GM23338 (cell line): ENCODE measurements around the gene ABHD12. TPM values are rescaled to one million over a fixed set of nuclear protein-coding genes. Genes with fewer than 3 reads are reported as not detected.

Experiments used
- ATAC-seq: fragments of 200-7000 bp; cut with Tn5 transposase; 3 replicates; pipeline ENCODE4 v1.9.1; 2020
- DNase-seq: peaks from one replicate; pipeline ENCODE4 v3.0.0-alpha.2; 2015; ENCODE audit warnings: low spot score
- H2AFZ ChIP-seq: fragments of 200-600 bp; sonication (generic); 2 replicates; pipeline ENCODE4 v1.8.0; 2016; ENCODE audit warnings: antibody characterized with exemption, mild to moderate bottlenecking, moderate library complexity
- H3F3A ChIP-seq: fragments of 200-600 bp; sonication (generic); replicated peaks from 2 replicates; pipeline ENCODE4 v1.8.0; 2017; ENCODE audit warnings: antibody characterized with exemption, mixed run types, low read depth
- H3K27ac ChIP-seq: fragments of 200-600 bp; sonication (generic); 2 replicates; pipeline ENCODE4 v1.6.1; 2016; ENCODE audit warnings: low read depth
- H3K27me3 ChIP-seq: fragments of 200-600 bp; sonication (generic); 2 replicates; pipeline ENCODE4 v1.8.0; 2016; ENCODE audit warnings: mild to moderate bottlenecking, mixed run types, moderate library complexity; ENCODE audit not compliant: insufficient read depth
- H3K36me3 ChIP-seq: fragments of 200-600 bp; sonication (generic); 2 replicates; pipeline ENCODE4 v1.8.0; 2016; ENCODE audit warnings: mild to moderate bottlenecking; ENCODE audit not compliant: insufficient read depth
- H3K4me1 ChIP-seq: fragments of 200-600 bp; sonication (generic); 2 replicates; pipeline ENCODE4 v1.8.0; 2016; ENCODE audit warnings: mild to moderate bottlenecking, moderate library complexity; ENCODE audit not compliant: insufficient read depth
- H3K4me2 ChIP-seq: fragments of 200-600 bp; sonication (generic); 2 replicates; pipeline ENCODE4 v1.7.1; 2017; ENCODE audit warnings: mixed run types
- H3K4me3 ChIP-seq: fragments of 200-600 bp; sonication (generic); 2 replicates; pipeline ENCODE4 v1.6.1; 2016; ENCODE audit warnings: mixed run types
- H3K79me2 ChIP-seq: fragments of 200-600 bp; sonication (generic); replicated peaks from 2 replicates; pipeline ENCODE4 v1.8.0; 2017; ENCODE audit warnings: mild to moderate bottlenecking; ENCODE audit not compliant: insufficient read depth
- H3K9me2 ChIP-seq: fragments of 200-600 bp; sonication (generic); 2 replicates; pipeline ENCODE4 v1.8.0; 2017; ENCODE audit not compliant: insufficient read depth
- H4K20me1 ChIP-seq: fragments of 200-600 bp; sonication (generic); replicated peaks from 2 replicates; pipeline ENCODE4 v1.8.0; 2017; ENCODE audit warnings: mild to moderate bottlenecking; ENCODE audit not compliant: insufficient read depth
- H3K27ac Mint-ChIP-seq: 2 replicates; pipeline ENCODE4 v1.8.0; 2020; ENCODE audit warnings: inconsistent platforms, mild to moderate bottlenecking, moderate library complexity, mixed read lengths
- H3K27me3 Mint-ChIP-seq: 3 replicates; pipeline ENCODE4 v1.8.0; 2022; ENCODE audit warnings: low read depth, mild to moderate bottlenecking, moderate library complexity, mixed read lengths, inconsistent platforms; ENCODE audit not compliant: insufficient read depth, poor library complexity
- H3K36me3 Mint-ChIP-seq: 3 replicates; pipeline ENCODE4 v1.8.0; 2021; ENCODE audit warnings: low read depth, mild to moderate bottlenecking, inconsistent platforms, moderate library complexity, mixed read lengths
- H3K4me1 Mint-ChIP-seq: 3 replicates; pipeline ENCODE4 v1.8.0; 2020; ENCODE audit warnings: mild to moderate bottlenecking, inconsistent platforms, mixed read lengths
- H3K4me3 Mint-ChIP-seq: 3 replicates; pipeline ENCODE4 v1.8.0; 2021; ENCODE audit warnings: moderate library complexity, mild to moderate bottlenecking, inconsistent platforms, mixed read lengths
- H3K9me3 Mint-ChIP-seq: 3 replicates; pipeline ENCODE4 v1.8.0; 2020; ENCODE audit warnings: moderate library complexity, mild to moderate bottlenecking, inconsistent platforms, mixed read lengths
- CREB1 ChIP-seq: fragments of 250-450 bp; sonication (Bioruptor Pico); IDR thresholded peaks from 2 replicates; pipeline ENCODE4 v1.5.0; 2020; ENCODE audit warnings: low read depth, mild to moderate bottlenecking, moderate library complexity
- EZH2 ChIP-seq: fragments of 200-600 bp; sonication (generic); IDR thresholded peaks from one replicate; pipeline ENCODE4 v1.8.0; 2017; ENCODE audit warnings: antibody characterized with exemption, mild to moderate bottlenecking, low read depth; ENCODE audit not compliant: unreplicated experiment
- EZH2phosphoT487 ChIP-seq: fragments of 200-600 bp; sonication (generic); IDR thresholded peaks from one replicate; pipeline ENCODE4 v1.8.1; 2018; ENCODE audit warnings: antibody characterized with exemption; ENCODE audit not compliant: unreplicated experiment
- JUNB ChIP-seq: IDR thresholded peaks from one replicate; pipeline ENCODE4 v1.6.1; 2016; ENCODE audit warnings: antibody characterized with exemption; ENCODE audit not compliant: unreplicated experiment
- NANOG ChIP-seq: IDR thresholded peaks from 2 replicates; pipeline ENCODE4 v1.6.1; 2016; ENCODE audit warnings: antibody characterized with exemption, borderline replicate concordance
- POLR2AphosphoS5 ChIP-seq: IDR thresholded peaks from 2 replicates; pipeline ENCODE4 v1.6.1; 2016; ENCODE audit warnings: antibody characterized with exemption, low read depth
- STAT1 ChIP-seq: IDR thresholded peaks from one replicate; pipeline ENCODE4 v1.6.1; 2016; ENCODE audit warnings: antibody characterized with exemption; ENCODE audit not compliant: unreplicated experiment
- ZNF114 ChIP-seq: fragments of 250-450 bp; sonication (Bioruptor Pico); IDR thresholded peaks from 2 replicates; pipeline ENCODE4 v1.5.0; 2020; ENCODE audit warnings: mild to moderate bottlenecking, moderate library complexity
- ZNF331 ChIP-seq: fragments of 250-450 bp; sonication (Bioruptor Pico); IDR thresholded peaks from 2 replicates; pipeline ENCODE4 v1.5.0; 2020; ENCODE audit warnings: low read depth, mild to moderate bottlenecking, moderate library complexity
- polyA plus RNA-seq: library from polyadenylated mRNA; unstranded; fragments of >200 nt; fragmentation: Nextera tagmentation; extraction: Ambion mirVana; gene quantifications from 2 replicates; pipeline ENCODE4 v1.2.1, GENCODE V29; 2016
- total RNA-seq: library from RNA; depleted of rRNA; stranded (reverse); fragments of >200 nt; shearing (Covaris generic); gene quantifications from 2 replicates; pipeline ENCODE4 v1.2.3, GENCODE V29; 2014
- TF ChIP-seq, protein P1 (sequence below): fragments of 250-450 bp; sonication (Bioruptor Pico); IDR thresholded peaks from 2 replicates; pipeline ENCODE4 v1.5.0; 2020; ENCODE audit warnings: mild to moderate bottlenecking, moderate library complexity
- TF ChIP-seq, protein P2 (sequence below): IDR thresholded peaks from one replicate; pipeline ENCODE4 v1.6.1; 2018; ENCODE audit warnings: antibody characterized with exemption; ENCODE audit not compliant: unreplicated experiment
- TF ChIP-seq, protein P3 (sequence below), 2 experiments: fragments of 200-600 bp in 1 of 2; sonication (generic) in 1 of 2; conservative IDR thresholded peaks; 2 replicates each; pipeline versions ENCODE4 v1.5.1 to v1.6.1; 2016 to 2017; ENCODE audit warnings: antibody characterized with exemption in 2 of 2, low read depth in 2 of 2, mild to moderate bottlenecking in 2 of 2, moderate library complexity in 1 of 2
- TF ChIP-seq, protein P4 (sequence below): IDR thresholded peaks from 2 replicates; pipeline ENCODE4 v1.6.1; 2016; ENCODE audit warnings: antibody characterized with exemption

Gene ABHD12
- total and polyA plus RNA-seq, 2 experiments from 2014 or later: 40.2 to 57.8 TPM

DNA sequence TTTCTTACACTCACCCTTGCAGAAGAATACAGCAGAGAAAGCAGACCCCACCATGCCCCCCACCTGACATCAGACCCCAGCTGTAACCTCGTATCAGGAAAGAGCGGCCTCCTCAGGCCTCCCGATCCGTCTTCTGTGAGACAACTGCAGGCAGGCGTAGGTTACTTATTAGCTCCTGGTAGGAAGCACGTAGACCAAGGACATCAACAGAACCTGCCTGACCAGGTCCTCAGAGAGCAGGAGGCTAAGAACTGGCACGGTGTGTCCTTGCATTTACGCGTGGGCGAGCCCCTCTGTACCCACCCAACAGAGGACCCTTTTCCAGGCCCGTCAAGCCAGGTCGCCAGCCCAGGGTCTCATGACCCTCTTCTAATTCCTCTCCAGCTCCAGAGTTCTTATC lies 51.0 kb downstream of the ABHD12 start:
- Mint-ChIP-seq H3K9me3 (peaks cover 4% of the 10 kb centered on the region; the same call in 2 of the 3 replicates), H3K4me3 (no peak overlapping the region), H3K27ac (peak overlapping the region; percentile 9; the same call in 1 of the 2 replicates), H3K4me1 (peaks cover 34% of the 10 kb centered on the region), H3K36me3 (peaks cover 27% of the 10 kb centered on the region), H3K27me3 (peaks cover 2% of the 10 kb centered on the region)
- DNase-seq (no peak), ATAC-seq (peak; percentile 44)
- H3K36me3 ChIP-seq: no peaks in the 10 kb centered on the region
- H3K4me3 ChIP-seq: no peak overlapping the region
- H3K79me2 ChIP-seq: peaks cover 95% of the 10 kb centered on the region
- no peak overlapping the region for H3K27ac ChIP-seq
- no peak overlapping the region for H2AFZ ChIP-seq
- H4K20me1 ChIP-seq: peaks cover 36% of the 10 kb centered on the region
- H3K9me2 ChIP-seq: no peaks in the 10 kb centered on the region
- no peak overlapping the region; the same call in 1 of the 2 replicates for H3K4me2 ChIP-seq
- H3F3A ChIP-seq: peaks cover 4% of the 10 kb centered on the region; the same call in 1 of the 2 replicates
- TF ChIP-seq, protein P1, sequence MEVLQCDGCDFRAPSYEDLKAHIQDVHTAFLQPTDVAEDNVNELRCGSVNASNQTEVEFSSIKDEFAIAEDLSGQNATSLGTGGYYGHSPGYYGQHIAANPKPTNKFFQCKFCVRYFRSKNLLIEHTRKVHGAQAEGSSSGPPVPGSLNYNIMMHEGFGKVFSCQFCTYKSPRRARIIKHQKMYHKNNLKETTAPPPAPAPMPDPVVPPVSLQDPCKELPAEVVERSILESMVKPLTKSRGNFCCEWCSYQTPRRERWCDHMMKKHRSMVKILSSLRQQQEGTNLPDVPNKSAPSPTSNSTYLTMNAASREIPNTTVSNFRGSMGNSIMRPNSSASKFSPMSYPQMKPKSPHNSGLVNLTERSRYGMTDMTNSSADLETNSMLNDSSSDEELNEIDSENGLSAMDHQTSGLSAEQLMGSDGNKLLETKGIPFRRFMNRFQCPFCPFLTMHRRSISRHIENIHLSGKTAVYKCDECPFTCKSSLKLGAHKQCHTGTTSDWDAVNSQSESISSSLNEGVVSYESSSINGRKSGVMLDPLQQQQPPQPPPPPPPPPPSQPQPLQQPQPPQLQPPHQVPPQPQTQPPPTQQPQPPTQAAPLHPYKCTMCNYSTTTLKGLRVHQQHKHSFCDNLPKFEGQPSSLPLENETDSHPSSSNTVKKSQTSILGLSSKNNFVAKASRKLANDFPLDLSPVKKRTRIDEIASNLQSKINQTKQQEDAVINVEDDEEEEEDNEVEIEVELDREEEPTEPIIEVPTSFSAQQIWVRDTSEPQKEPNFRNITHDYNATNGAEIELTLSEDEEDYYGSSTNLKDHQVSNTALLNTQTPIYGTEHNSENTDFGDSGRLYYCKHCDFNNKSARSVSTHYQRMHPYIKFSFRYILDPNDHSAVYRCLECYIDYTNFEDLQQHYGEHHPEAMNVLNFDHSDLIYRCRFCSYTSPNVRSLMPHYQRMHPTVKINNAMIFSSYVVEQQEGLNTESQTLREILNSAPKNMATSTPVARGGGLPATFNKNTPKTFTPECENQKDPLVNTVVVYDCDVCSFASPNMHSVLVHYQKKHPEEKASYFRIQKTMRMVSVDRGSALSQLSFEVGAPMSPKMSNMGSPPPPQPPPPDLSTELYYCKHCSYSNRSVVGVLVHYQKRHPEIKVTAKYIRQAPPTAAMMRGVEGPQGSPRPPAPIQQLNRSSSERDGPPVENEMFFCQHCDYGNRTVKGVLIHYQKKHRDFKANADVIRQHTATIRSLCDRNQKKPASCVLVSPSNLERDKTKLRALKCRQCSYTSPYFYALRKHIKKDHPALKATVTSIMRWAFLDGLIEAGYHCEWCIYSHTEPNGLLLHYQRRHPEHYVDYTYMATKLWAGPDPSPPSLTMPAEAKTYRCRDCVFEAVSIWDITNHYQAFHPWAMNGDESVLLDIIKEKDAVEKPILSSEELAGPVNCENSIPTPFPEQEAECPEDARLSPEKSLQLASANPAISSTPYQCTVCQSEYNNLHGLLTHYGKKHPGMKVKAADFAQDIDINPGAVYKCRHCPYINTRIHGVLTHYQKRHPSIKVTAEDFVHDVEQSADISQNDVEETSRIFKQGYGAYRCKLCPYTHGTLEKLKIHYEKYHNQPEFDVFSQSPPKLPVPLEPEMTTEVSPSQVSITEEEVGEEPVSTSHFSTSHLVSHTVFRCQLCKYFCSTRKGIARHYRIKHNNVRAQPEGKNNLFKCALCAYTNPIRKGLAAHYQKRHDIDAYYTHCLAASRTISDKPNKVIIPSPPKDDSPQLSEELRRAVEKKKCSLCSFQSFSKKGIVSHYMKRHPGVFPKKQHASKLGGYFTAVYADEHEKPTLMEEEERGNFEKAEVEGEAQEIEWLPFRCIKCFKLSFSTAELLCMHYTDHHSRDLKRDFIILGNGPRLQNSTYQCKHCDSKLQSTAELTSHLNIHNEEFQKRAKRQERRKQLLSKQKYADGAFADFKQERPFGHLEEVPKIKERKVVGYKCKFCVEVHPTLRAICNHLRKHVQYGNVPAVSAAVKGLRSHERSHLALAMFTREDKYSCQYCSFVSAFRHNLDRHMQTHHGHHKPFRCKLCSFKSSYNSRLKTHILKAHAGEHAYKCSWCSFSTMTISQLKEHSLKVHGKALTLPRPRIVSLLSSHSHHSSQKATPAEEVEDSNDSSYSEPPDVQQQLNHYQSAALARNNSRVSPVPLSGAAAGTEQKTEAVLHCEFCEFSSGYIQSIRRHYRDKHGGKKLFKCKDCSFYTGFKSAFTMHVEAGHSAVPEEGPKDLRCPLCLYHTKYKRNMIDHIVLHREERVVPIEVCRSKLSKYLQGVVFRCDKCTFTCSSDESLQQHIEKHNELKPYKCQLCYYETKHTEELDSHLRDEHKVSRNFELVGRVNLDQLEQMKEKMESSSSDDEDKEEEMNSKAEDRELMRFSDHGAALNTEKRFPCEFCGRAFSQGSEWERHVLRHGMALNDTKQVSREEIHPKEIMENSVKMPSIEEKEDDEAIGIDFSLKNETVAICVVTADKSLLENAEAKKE: no peak
- TF ChIP-seq NANOG: no peak
- TF ChIP-seq ZNF331 (CRISPR knock-in tag): no peak
- no peak for TF ChIP-seq ZNF114 (CRISPR knock-in tag)
- no peak for TF ChIP-seq EZH2phosphoT487
- no peak for TF ChIP-seq POLR2AphosphoS5
- TF ChIP-seq, protein P2, sequence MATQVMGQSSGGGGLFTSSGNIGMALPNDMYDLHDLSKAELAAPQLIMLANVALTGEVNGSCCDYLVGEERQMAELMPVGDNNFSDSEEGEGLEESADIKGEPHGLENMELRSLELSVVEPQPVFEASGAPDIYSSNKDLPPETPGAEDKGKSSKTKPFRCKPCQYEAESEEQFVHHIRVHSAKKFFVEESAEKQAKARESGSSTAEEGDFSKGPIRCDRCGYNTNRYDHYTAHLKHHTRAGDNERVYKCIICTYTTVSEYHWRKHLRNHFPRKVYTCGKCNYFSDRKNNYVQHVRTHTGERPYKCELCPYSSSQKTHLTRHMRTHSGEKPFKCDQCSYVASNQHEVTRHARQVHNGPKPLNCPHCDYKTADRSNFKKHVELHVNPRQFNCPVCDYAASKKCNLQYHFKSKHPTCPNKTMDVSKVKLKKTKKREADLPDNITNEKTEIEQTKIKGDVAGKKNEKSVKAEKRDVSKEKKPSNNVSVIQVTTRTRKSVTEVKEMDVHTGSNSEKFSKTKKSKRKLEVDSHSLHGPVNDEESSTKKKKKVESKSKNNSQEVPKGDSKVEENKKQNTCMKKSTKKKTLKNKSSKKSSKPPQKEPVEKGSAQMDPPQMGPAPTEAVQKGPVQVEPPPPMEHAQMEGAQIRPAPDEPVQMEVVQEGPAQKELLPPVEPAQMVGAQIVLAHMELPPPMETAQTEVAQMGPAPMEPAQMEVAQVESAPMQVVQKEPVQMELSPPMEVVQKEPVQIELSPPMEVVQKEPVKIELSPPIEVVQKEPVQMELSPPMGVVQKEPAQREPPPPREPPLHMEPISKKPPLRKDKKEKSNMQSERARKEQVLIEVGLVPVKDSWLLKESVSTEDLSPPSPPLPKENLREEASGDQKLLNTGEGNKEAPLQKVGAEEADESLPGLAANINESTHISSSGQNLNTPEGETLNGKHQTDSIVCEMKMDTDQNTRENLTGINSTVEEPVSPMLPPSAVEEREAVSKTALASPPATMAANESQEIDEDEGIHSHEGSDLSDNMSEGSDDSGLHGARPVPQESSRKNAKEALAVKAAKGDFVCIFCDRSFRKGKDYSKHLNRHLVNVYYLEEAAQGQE: no peak
- TF ChIP-seq, protein P3, sequence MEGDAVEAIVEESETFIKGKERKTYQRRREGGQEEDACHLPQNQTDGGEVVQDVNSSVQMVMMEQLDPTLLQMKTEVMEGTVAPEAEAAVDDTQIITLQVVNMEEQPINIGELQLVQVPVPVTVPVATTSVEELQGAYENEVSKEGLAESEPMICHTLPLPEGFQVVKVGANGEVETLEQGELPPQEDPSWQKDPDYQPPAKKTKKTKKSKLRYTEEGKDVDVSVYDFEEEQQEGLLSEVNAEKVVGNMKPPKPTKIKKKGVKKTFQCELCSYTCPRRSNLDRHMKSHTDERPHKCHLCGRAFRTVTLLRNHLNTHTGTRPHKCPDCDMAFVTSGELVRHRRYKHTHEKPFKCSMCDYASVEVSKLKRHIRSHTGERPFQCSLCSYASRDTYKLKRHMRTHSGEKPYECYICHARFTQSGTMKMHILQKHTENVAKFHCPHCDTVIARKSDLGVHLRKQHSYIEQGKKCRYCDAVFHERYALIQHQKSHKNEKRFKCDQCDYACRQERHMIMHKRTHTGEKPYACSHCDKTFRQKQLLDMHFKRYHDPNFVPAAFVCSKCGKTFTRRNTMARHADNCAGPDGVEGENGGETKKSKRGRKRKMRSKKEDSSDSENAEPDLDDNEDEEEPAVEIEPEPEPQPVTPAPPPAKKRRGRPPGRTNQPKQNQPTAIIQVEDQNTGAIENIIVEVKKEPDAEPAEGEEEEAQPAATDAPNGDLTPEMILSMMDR (conservative IDR thresholded peaks at IDR 0.05; ENCODE audit: low read depth in 2 of 2): no peak
- TF ChIP-seq, protein P4, sequence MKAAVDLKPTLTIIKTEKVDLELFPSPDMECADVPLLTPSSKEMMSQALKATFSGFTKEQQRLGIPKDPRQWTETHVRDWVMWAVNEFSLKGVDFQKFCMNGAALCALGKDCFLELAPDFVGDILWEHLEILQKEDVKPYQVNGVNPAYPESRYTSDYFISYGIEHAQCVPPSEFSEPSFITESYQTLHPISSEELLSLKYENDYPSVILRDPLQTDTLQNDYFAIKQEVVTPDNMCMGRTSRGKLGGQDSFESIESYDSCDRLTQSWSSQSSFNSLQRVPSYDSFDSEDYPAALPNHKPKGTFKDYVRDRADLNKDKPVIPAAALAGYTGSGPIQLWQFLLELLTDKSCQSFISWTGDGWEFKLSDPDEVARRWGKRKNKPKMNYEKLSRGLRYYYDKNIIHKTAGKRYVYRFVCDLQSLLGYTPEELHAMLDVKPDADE: no peak
- TF ChIP-seq CREB1 (CRISPR knock-in tag): no peak
- no peak for TF ChIP-seq EZH2
- no peak for TF ChIP-seq JUNB
- TF ChIP-seq STAT1: no peak
- H3K27me3 ChIP-seq: no peaks in the 10 kb centered on the region
- peaks cover 19% of the 10 kb centered on the region for H3K4me1 ChIP-seq
